Activated T-helper 9 cell treated with anti-CD3 and anti-CD28 coated beads, Interleukin-2, amount 50 U/mL, for 16 hours (primary cell): Measurements from ENCODE around the gene PLXNA1.

ENCODE experiments used
- DNase-seq: peaks from one replicate; pipeline ENCODE4 v3.0.0-alpha.2; 2020; ENCODE audit warnings: low read depth

Gene PLXNA1

DNA sequence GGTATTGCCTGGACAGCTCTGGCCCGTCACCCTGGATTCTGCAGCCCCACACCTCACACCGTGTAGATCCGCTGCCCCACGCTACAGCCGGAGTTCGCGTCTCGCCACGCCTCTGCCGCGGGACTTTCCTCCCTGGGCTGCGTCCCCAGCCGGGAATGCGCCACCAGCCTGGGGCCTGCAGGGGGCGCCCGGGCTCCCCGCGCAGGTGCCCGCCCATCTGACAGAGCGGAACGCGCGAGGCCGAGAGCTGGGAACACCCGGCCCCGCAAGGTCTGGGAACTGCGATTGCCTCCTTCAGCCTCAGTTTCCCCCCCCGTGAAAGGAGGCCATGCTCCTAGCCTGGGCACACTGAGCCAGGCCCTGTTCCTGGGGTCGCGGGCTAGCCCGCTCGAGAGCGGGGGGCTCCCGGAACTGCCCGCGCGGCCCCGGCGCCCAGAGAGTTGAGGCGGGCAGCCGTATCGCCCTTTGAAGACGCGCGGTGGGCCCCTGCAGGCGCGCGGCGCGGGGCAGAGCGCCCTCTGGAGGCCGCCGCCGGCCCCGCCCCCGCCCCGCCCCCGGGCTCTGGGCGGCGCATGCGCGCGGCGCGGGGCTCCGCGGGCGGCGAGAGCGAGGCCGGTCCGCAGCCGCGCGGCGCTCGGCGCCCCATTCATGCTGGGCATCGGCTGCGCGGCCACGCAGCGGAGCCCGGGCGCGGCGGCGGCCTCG lies at the start of gene PLXNA1:
TSS of gene PLXNA1 (plus strand) at position 645 of the 705 bp plus-strand sequence. CDS start 5,479 bp downstream, outside the sequence.
- peak; percentile 86 for DNase-seq

DNA sequence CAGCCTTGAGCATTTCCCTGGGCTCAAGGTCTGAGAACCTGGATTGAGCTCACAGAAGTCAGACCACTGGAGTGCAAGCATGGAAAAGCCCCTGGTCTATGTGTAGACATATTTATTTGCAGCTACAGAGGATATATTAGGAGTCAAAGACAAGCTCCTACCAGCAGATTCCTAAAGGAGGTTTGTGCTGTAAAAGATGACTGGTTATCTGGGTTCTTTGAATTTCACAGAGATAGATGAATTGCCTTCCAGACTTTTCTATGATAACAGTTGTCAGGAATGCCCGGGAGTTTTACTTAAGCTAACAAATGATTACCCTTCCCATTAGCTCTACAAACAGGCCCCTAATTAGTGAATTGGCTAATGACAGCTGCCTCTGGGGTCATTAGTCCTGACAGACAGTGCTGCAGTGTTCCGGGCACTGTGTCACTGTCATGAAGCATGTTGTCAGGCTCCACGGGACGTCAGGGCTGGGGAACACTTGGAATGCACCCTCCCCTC lies 48.8 kb upstream of the PLXNA1 start:
- DNase-seq, result no peak

DNA sequence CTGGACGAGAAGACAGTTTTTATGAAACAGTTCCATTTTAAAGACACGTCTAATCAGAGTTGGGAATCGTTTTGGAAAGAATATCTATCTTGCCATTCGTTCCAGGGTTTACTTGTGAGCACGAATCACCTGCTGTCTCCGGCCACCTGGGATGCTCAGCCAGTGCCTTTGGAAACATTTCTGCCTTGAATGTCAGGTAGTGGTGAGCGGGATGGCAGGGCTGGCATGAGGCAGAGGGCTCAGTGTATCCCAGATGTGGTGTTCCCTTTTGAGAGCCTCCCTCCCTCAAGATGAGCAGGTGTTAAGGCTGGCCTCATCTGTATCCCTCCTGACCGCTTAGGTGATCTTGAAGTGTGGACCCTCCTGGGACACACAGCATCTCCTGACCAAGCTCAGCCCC lies 47.9 kb upstream of the PLXNA1 start:
- no peak for DNase-seq

DNA sequence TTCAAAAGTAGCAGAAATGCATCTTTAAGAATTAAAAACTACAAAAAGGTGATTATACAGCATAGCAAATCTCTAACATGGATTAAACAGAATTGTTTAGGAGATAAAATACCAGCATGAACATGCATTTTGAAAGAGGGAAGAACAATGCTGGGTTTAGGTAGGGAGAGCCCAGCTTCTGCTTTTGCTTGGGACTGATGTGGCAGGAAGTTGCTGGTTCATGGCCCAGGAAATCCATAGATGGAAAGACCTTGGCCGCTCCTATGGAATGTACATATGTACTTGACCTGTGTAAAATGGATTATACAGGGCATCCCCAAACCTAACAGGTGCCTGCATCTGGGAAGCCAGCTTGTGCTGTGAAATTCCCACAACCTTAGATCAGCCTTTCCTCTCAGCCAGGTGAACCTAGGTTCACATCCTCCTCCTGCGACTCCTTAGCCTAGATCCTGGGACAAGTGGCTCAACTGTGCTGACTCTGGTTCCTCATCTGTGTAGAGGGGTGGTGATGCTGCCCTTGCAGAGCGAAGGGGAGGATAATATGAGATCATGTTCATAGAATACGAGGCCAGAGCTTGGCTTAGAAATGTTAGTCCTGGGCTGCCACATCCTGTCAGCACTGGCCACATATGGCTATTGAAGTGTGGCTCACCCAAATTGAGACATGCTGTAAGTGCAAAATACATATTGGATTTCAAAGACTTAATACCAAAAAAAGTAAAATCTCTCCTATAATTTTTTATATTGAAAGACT lies 47.0 kb upstream of the PLXNA1 start:
- DNase-seq, result no peak

DNA sequence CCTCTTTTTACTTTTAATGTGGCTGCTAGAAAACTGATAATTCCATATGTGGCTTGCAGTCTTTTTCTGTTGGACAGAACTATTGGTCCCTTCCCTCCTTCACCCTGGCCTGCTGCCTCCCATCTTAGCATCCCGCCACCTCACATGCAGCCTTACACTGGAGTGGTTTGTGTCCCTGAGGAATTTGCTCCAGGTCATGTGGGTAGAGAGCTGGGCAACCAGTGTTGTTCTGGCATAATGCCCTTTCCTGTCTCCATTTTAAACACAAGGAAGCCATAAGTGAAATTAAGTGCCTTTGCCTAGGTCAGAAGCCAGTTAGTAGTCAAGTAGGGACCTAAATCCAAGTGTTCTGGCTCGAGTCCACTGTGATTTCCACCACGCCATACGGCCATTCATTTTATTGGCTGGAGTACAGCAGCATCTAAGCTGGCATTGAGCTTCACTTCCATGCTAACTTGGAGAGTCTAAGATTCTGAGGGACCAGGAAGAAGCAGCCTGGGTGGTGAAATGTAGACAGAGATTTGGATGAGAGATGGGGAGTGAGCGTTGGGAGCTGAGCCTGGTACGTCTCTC lies 46.0 kb upstream of the PLXNA1 start:
- DNase-seq, result no peak

DNA sequence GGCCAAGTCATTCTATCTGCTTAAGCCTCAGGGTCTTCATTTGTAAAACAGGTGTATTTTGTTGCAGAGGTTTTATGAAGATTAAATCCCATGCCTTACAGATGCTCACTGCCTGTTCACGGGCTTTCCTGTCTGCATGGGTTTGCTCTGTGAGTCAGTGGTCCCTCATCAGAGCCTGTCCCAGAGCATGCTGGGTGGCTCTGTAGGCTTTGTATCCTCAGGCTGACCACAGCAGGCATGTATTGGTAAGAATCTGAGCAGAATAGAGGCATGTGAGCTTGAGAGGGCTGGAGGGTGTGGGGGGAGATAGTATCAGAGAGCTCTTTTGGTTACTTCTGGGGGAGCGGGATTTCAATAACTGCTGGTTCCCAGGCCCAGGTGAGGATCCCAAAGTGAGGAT lies 45.4 kb upstream of the PLXNA1 start:
- DNase-seq, result no peak

DNA sequence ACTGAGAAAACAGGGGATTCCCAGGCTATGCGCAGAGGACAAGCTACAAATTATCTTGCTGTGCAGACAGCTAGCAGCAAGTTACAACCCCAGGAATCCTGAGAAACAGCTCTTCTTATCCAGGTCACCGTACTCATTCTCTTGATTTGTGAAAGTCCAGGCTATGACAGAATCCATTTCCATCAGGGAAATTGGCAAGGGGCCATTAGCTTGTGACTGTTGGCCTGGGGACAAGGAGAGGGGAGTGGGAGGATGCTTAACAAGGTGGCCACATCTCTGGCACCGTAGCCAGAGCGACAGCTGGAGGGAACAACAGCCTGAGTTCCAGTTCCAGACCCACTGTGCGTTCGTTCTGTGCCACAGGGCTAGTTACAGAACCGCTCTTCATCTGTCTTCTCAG lies 44.9 kb upstream of the PLXNA1 start:
- no peak for DNase-seq

DNA sequence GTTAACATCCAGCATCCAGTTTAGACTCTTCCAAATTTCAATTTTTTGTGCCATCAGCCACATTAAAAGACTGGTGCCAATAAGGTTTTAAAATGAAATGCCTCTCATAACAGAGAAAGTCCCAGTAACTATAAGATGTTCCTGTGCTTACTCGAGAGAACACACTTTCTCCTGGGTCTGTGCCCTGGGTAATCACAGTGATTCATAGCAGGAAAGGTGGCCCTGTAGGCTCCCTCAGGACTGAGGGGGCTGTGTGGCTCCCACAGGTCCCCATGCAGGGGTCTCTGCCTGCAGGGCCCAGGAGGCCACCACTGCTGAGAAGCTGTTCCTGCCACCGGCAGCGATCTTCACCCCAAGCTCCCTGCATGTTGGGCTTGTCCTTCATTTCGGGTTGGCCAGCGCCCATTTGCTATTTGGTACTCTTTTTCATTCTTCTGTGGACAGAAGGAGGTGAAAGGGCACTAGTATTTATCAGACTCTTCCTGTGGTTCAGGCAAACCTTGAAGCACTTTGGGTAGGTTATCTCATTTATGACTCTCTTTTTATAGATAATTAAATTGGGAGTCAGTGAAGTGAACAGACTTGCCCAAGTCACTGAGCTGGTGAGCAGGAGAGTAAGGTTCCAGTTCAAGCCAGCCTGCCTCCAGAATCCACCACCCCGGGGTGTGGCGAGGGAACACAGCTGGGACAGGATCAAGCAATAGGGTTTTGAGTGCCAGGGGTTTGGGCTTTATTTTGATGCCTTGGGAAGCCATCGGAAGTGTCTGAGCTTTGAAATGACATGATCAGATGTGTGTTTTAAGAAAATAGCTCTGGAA lies 44.2 kb upstream of the PLXNA1 start:
- no peak for DNase-seq

DNA sequence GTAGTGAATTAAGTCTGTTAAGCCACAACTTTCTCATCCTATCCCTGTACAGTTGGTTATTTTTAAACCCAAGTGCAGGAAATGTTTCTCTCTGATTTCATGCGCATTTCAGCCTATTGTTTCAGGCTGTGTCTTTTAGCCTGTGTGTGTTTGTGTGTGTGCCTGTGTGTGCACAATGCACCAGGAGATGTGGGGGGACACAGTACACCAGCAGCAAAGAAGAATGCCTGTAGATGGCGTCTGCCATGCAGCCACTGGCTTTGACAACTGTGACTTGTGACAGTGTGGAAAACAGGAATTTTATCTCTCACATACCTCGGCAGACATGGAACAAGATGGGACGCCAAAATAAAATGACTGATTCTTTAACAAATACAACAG lies 43.6 kb upstream of the PLXNA1 start:
- DNase-seq, result no peak

DNA sequence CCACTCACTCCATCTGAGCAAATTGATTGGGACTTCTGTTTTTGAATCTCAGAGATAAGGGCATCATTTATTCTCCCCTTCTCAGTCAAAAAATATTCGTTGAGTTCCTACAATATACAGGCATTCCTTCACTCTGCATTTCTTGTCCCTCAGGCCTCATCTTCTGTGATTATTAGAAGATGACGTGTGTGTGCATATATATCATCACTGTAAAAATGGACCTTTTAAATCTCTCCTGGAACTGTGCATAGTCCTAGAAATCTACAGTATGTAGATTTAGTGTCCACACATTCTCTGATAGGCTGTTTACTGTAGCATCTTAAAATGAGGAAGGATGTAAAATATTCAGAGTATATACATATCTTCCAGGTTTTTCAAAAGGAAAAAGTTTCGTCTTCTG lies 43.2 kb upstream of the PLXNA1 start:
- DNase-seq, result no peak

DNA sequence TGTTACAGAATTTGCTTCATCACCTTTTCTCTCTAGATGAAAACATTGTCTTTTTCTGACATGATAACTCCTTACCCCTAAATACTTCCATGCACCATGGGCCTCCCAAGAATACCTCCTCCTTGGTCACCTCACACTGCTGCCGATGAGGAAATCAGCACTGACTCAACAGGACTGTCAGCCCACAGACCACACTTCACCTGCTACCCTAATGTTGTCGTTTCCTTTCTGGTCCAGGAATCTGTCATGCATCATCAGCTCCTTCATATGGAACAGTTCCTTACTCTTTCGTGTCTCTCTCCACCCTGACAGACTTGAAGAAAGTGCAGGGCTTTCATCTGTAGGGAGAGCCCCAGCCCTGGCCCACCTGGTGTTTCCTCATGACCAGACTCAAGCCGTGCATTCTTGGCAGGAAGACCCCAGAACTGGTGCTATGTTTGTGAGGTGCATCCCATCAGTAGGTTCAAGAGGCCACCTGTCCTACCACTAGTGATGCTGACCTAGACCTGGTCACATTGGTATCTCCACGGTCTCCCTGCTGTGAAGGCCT lies 41.1 kb upstream of the PLXNA1 start:
- no peak for DNase-seq

DNA sequence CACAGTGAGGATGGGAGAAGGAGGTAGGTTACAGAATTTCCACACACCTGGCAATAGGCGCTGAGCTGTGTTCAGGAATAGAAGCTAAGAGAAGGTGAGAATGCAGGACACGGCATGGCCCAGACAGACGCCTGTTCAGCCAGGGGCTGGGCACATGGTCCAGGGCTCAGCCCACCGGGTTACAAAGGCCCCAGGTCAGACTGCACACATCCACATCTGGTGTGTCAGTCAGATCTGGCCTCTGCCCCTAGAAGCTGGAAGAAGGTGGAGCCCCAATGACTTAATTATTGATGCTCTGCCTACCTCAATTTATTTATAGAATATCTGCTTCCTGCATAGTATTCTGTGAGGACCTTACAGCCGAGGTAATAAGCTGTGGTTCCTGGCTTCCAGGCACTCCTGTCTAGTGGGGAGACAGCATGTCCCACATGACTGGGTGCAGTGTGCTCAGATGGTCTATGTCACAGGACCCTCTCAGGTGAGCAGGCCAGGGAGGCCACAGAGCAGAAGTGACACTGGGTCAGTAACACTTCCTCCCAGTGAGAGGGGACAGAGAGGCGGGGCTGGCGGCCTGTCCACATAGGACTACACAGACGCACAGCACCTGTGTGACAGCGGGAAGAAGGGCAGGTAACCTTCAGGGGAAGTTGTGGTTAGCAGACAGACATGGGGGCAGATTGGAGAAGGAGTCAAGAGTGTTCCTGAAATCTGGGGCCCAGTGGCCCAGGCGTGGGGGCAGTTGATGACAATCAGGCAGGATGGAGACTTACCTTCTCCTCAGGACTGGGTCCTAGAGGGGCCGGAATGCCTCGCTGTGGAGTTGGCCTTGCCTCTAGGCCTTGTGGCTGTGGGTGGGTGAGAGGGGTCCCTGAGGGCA lies 38.6 kb upstream of the PLXNA1 start:
- no peak for DNase-seq

DNA sequence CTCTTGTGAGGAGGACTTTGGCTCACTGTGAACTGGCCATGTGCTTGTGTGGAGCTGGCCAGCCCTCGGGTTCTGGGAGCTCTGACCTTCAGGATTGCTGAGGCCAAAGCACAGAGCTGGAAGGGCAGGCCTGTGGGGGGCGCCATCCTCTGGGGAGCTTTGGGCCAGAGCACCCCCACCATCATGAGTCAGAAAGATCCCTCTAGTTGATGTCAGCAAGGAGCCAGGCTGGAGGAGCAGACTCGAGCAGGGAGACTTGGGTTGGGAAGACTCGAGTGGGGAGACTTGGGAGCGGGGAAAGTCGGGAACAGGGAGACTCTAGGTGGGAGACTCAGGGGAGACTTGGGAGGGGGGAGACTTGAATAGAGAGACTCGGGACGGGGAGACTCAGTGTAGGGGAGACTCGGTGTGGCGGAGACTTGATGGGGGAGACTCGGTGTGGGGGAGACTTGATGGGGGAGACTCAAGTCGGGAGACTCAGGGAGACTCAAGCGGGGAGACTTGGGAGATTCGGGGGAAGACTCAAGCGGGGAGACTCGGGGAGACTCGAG lies 37.7 kb upstream of the PLXNA1 start:
- no peak for DNase-seq

DNA sequence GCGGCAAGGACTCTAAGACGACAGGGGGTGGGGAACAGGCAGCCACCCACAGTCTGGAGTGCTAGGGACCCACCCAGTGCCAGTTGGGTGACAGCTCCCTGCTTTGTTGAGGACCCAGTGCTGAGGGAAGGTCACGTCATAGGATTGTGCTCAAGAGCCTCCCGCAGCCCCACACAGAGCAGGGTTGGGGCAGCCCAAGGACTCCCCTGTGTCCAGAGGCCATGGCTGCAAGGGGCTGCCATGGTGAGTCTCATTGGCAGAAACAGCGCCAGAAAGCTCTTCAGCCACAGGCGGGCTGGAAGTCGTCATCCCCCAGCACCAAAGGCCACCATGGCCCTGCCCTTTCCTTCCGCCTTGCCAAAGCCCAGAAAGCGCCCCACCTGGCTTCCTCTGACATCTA lies 37.0 kb upstream of the PLXNA1 start:
- DNase-seq, result no peak

DNA sequence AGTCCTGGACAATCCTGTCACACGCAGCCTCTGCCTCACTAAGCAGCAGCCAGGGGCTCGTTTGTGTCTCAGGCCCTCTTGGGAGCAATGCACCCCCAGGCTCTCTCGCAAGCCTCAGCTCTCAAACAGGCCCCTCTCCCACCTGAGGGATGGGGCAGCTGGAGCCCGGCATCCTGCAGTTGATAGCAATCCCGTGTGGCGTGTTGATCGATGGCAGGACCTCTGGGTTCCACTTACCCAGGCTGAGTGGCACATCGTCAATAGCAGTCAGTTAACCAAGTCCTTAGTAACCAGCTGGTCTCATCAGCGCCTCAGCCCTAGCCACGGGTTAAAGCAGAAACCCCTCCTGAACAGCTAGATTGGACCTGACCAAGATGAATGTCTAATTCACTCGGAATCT lies 36.5 kb upstream of the PLXNA1 start:
- no peak for DNase-seq

DNA sequence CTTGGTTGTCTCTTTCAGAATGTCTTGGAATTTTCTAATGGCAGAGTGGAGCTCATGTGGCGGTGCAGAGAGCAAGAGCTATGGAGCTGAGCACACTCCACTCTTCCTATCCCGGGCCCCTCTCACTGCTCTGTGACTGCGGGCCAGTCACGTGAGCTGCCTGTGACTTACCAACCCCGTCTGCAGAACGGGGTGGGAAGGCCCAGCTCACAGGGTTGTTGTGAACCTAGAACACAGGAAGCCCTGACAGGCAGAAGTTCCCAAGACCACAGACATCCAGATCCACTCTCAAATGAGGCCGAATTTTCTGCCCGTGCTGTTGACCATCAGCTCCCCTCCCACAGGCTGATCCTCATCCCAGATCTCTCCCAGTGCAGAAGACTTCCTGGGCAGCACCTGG lies 35.5 kb upstream of the PLXNA1 start:
- no peak for DNase-seq

DNA sequence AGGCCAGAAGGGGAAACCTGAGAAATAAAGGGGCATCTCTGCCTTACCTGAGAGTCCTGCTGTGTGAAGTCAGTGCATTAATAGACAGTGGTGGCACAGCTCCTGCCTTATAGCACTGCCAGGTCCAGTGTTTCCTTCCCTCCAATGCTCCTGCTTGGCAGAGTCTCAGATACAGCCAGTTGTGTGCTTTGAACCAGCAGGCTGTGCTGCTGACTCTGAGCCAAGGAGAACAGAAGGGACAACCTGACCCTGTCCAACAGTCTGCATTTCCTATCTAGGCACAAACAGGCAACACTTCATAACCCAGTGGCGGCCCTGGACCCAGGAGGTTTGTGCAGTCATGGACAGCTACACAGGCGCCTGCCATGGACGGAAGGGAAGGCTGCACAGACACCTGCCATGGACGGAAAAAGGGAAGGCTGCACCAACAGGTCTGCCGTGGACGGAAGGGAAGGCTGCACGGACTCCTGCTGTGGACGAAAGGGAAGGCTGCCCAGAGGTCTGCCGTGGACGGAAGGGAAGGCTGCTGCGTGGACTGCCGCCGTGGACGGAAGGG lies 33.9 kb upstream of the PLXNA1 start:
- no peak for DNase-seq

DNA sequence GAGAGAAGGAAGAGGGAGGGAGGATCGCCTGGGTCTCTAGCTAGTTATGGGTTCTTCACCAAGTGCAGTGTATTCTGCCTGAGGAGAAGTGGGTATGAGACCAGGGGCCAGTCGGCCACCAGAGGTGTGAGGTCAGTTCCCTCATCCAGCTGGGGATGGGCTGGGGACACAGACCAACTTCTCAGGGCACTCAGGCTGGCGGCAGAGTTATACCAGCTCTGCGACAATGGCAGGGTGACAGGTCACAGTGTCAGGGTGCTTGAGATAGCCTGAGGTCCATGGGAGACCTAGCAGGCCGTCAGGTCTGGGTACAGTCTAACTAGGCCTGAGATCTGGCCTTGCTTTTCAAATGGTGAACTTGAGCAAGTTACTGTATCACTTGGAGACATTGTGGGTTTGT lies 31.4 kb upstream of the PLXNA1 start:
- DNase-seq, result no peak

DNA sequence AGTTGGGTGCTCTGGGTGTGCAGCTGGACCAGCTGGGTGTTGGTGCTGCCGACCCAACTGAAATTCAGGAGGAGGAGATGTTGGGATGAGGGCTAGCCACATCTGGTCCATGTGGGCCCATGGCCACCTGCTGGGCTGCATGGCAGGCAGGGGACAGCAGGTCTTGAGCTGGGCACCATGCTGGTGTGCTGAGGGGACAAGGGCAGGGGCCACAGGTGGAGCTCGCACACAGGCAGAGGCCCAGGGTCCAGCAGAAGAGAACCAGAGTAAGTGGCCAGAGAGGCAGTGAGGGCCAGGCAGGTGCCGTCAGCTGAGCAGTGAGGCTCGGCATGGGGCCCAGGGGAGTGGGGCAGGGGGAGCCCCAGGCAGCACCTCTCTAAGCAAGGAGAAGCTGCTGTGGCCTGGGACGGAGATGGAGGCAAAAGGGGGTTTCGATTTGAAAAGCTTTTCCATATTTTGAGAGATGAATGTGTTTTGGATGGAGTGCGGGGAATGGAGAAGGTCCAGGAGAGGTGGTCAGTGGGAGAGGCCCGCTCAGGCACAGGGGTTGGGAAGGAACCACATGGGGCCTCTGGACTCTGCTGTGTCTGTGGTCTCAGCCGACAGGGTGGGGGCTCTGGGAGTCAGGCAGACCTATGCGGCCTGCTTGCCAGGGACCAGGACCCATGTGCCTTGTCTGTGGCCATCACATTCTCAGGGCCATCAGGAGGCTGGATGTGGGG lies 30.5 kb upstream of the PLXNA1 start:
- no peak for DNase-seq
